Mesendoderm (in vitro differentiated cells): ENCODE data around the gene GIMAP8.
A peak's percentile ranks its signal among the peaks of the same experiment; 100 is the strongest.

Experiments used
- DNase-seq: peaks from one replicate; pipeline ENCODE4 v3.0.0; 2013
- H2AK5ac ChIP-seq: 2 replicates; pipeline ENCODE4 v1.6.1; 2013; ENCODE audit warnings: low read length, inconsistent platforms
- H2BK120ac ChIP-seq: 2 replicates; pipeline ENCODE4 v1.6.1; 2013; ENCODE audit warnings: low read depth, mild to moderate bottlenecking, low read length, moderate library complexity, mixed read lengths
- H2BK15ac ChIP-seq: replicated peaks from 2 replicates; pipeline ENCODE4 v1.6.1; 2013; ENCODE audit warnings: low read depth, mild to moderate bottlenecking, moderate library complexity
- H2BK5ac ChIP-seq: 2 replicates; pipeline ENCODE4 v1.6.1; 2013; ENCODE audit warnings: low read length, inconsistent platforms
- H3K18ac ChIP-seq: 2 replicates; pipeline ENCODE4 v1.6.1; 2013; ENCODE audit warnings: mild to moderate bottlenecking, low read length, mixed read lengths
- H3K23ac ChIP-seq: one replicate; pipeline ENCODE4 v1.6.1; 2013; ENCODE audit warnings: low read length
- H3K27ac ChIP-seq: 2 replicates; pipeline ENCODE4 v1.5.1; 2013; ENCODE audit warnings: low read depth, mild to moderate bottlenecking, inconsistent platforms, low read length, moderate library complexity
- H3K27me3 ChIP-seq: 2 replicates; pipeline ENCODE4 v1.6.1; 2013; ENCODE audit warnings: low read length, control low read depth, mild to moderate bottlenecking, inconsistent platforms; ENCODE audit not compliant: insufficient read depth, poor library complexity
- H3K36me3 ChIP-seq: 2 replicates; pipeline ENCODE4 v1.6.1; 2013; ENCODE audit warnings: low read length, inconsistent platforms; ENCODE audit not compliant: control insufficient read depth, insufficient read depth
- H3K4ac ChIP-seq: one replicate; pipeline ENCODE4 v1.6.1; 2013; ENCODE audit warnings: low read depth, mild to moderate bottlenecking, low read length, moderate library complexity
- H3K4me1 ChIP-seq: 2 replicates; pipeline ENCODE4 v1.6.1; 2013; ENCODE audit warnings: low read depth, low read length, inconsistent platforms; ENCODE audit not compliant: control insufficient read depth
- H3K4me2 ChIP-seq: 2 replicates; pipeline ENCODE4 v1.6.1; 2013; ENCODE audit warnings: low read length
- H3K4me3 ChIP-seq: 2 replicates; pipeline ENCODE4 v1.5.1; 2013; ENCODE audit warnings: mild to moderate bottlenecking, low read length
- H3K56ac ChIP-seq: one replicate; pipeline ENCODE4 v1.6.1; 2013; ENCODE audit warnings: low read length
- H3K79me1 ChIP-seq: 2 replicates; pipeline ENCODE4 v1.6.1; 2013; ENCODE audit warnings: low read length, inconsistent platforms
- H3K79me2 ChIP-seq: 2 replicates; pipeline ENCODE4 v1.6.1; 2013; ENCODE audit warnings: mild to moderate bottlenecking, low read length; ENCODE audit not compliant: control insufficient read depth, insufficient read depth
- H3K9ac ChIP-seq: 2 replicates; pipeline ENCODE4 v1.6.1; 2013; ENCODE audit warnings: low read length, inconsistent platforms
- H4K5ac ChIP-seq: one replicate; pipeline ENCODE4 v1.6.1; 2013; ENCODE audit warnings: low read length
- H4K8ac ChIP-seq: one replicate; pipeline ENCODE4 v1.6.1; 2013; ENCODE audit warnings: low read depth, mild to moderate bottlenecking, control low read depth, low read length, moderate library complexity
- WGBS: extraction: QIAGEN DNeasy Blood & Tissue Kit; methylation state at CpG from one replicate; pipeline ENCODE4 v1.1.7; 2013; ENCODE audit warnings: low lambda C conversion rate, missing lambda C conversion rate; ENCODE audit not compliant: insufficient coverage; ENCODE audit errors: extremely low coverage; 5-methylcytosine and 5-hydroxymethylcytosine counted together

Gene GIMAP8

GRCh38 chr7:150403376-150404171 lies 46.9 kb upstream of the GIMAP8 start:
- H3K9ac ChIP-seq, result peak overlapping the region; percentile 14
- no peaks in the 10 kb centered on the region for H3K79me2 ChIP-seq
- H3K27ac ChIP-seq, result no peak overlapping the region
- H3K4me3 ChIP-seq, result no peak overlapping the region
- peak overlapping the region; percentile 12 for H3K56ac ChIP-seq
- no peak overlapping the region for H3K4ac ChIP-seq
- H3K79me1 ChIP-seq, result no peaks in the 10 kb centered on the region
- no peak overlapping the region for H2BK120ac ChIP-seq
- WGBS, result no CpG with 5 or more reads among the region's 13 CpGs
- no peak overlapping the region for H2AK5ac ChIP-seq
- no peak for DNase-seq
- H3K27me3 ChIP-seq, result no peaks in the 10 kb centered on the region
- H3K4me1 ChIP-seq, result peaks cover 23% of the 10 kb centered on the region
- no peak overlapping the region for H4K8ac ChIP-seq
- no peak overlapping the region for H2BK5ac ChIP-seq
- H2BK15ac ChIP-seq, result no peak overlapping the region
- H3K4me2 ChIP-seq, result no peak overlapping the region
- H3K18ac ChIP-seq, result no peak overlapping the region
- H4K5ac ChIP-seq, result no peak overlapping the region
- no peaks in the 10 kb centered on the region for H3K36me3 ChIP-seq
- H3K23ac ChIP-seq, result no peak overlapping the region

GRCh38 chr7:150404172-150404804 lies 46.1 kb upstream of the GIMAP8 start:
- H3K4me1 ChIP-seq, result peaks cover 22% of the 10 kb centered on the region
- H2BK5ac ChIP-seq, result peak overlapping the region; percentile 6
- no peaks in the 10 kb centered on the region for H3K36me3 ChIP-seq
- H3K23ac ChIP-seq, result peak overlapping the region; percentile 75
- no CpG with 5 or more reads among the region's 16 CpGs for WGBS
- H3K27ac ChIP-seq, result peak overlapping the region; percentile 74
- peak overlapping the region; percentile 12 for H2AK5ac ChIP-seq
- no peak overlapping the region for H3K4ac ChIP-seq
- H2BK15ac ChIP-seq, result no peak overlapping the region
- peak overlapping the region; percentile 87 for H3K9ac ChIP-seq
- no peaks in the 10 kb centered on the region for H3K79me1 ChIP-seq
- H4K5ac ChIP-seq, result no peak overlapping the region
- peak overlapping the region; percentile 20 for H3K4me2 ChIP-seq
- H3K79me2 ChIP-seq, result no peaks in the 10 kb centered on the region
- peak overlapping the region; percentile 75 for H3K18ac ChIP-seq
- no peak for DNase-seq
- H3K56ac ChIP-seq, result peak overlapping the region; percentile 90
- no peak overlapping the region for H2BK120ac ChIP-seq
- H4K8ac ChIP-seq, result no peak overlapping the region
- H3K27me3 ChIP-seq, result no peaks in the 10 kb centered on the region
- H3K4me3 ChIP-seq, result no peak overlapping the region

DNA sequence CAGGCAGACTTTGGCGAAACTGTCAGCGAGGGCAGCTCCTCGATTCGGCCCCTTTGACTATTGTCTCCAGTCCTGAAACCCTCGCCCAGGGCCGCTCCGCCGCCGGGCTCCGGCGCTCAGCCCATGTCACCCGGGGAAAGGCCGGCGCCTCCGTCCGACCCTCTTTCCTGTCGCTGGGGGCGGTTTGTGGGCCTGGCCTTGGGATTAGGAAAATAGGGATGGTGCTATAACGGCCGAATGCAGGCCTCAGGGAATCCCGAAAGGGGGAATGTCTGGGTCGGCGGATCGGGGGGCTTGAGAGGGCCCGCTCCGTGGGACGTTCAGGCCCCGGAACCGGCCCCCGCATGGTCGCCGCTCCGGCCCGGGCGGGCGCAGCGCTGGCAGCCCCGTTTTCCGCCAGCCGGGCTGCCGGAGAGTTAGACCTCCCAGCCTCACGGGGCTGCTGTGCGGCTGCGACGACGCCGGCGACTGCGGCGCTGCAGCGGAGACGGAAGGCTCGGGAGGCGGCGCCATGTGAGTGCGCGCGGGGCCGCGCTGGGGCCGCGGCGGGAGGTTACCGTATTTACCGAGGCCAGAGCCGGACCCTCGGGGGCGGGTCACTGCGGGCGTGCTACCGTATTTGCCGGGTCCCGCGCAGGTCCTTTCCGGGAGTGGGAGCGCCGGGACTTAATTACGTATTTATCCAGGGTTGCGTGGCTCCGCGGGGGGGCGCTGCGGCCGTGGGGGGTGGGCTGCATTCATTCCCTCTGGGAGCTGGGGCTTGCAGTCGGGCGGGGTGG lies 45.4 kb upstream of the GIMAP8 start:
- no CpG with 5 or more reads among the region's 86 CpGs for WGBS
- no peak overlapping the region for H2BK5ac ChIP-seq
- H3K27ac ChIP-seq, result peak overlapping the region; percentile 74
- H3K79me2 ChIP-seq, result no peaks in the 10 kb centered on the region
- H3K27me3 ChIP-seq, result no peaks in the 10 kb centered on the region
- peak; percentile 91 for DNase-seq
- no peak overlapping the region for H2BK15ac ChIP-seq
- H4K8ac ChIP-seq, result no peak overlapping the region
- H3K4me3 ChIP-seq, result peak overlapping the region; percentile 64
- H2AK5ac ChIP-seq, result no peak overlapping the region
- H2BK120ac ChIP-seq, result no peak overlapping the region
- peak overlapping the region; percentile 90 for H3K56ac ChIP-seq
- H3K36me3 ChIP-seq, result no peaks in the 10 kb centered on the region
- peak overlapping the region; percentile 87 for H3K9ac ChIP-seq
- H3K4ac ChIP-seq, result peak overlapping the region; percentile 89
- H3K18ac ChIP-seq, result peak overlapping the region; percentile 75
- H3K4me2 ChIP-seq, result peak overlapping the region; percentile 71
- no peak overlapping the region for H4K5ac ChIP-seq
- H3K4me1 ChIP-seq, result peaks cover 18% of the 10 kb centered on the region
- H3K79me1 ChIP-seq, result no peaks in the 10 kb centered on the region
- no peak overlapping the region for H3K23ac ChIP-seq

DNA sequence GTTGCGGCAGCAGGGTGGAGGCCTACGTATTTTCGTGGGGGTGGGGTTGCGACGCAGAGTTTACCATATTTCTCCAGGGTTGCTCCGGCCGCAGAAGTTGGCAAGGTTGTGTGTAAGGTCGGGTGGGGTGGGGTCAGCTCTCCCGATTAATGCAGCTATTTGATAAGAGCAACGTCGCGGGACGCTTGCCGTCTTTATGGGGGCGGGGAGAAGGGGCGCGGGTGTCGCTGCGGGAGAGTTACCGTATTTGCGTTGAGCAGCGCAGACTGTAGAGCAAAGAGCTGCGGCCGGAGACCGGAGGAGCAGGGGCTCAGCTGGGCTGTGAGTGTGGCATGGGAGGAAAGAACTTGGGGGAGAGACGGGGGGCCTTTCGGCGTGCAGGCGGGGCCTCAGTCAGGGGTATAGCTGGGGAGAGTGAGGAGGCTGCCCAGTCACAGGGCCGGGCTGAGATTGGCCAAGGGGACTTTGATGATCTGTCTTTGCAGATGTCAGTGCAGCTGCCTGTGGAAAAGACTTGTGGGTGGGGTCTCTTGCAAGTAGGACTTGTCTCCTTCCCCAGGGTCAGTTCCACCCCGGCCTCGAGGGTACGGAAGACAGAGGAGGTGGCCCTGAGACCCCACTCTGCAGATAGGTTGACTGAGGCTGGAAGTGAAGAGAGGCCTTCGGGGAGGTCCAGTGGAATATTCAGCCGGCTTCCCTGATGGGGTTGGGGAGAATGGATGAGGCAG lies 44.7 kb upstream of the GIMAP8 start:
- H4K5ac ChIP-seq, result no peak overlapping the region
- H3K4ac ChIP-seq, result no peak overlapping the region
- H3K4me2 ChIP-seq, result peak overlapping the region; percentile 71
- peak overlapping the region; percentile 45 for H3K18ac ChIP-seq
- peak overlapping the region; percentile 64 for H3K4me3 ChIP-seq
- no peak overlapping the region for H2BK5ac ChIP-seq
- H2BK15ac ChIP-seq, result no peak overlapping the region
- no peaks in the 10 kb centered on the region for H3K79me2 ChIP-seq
- H3K4me1 ChIP-seq, result peaks cover 13% of the 10 kb centered on the region
- H3K9ac ChIP-seq, result peak overlapping the region; percentile 70
- H3K36me3 ChIP-seq, result no peaks in the 10 kb centered on the region
- no peak overlapping the region for H2AK5ac ChIP-seq
- WGBS, result no CpG with 5 or more reads among the region's 35 CpGs
- H3K79me1 ChIP-seq, result no peaks in the 10 kb centered on the region
- no peak overlapping the region for H4K8ac ChIP-seq
- DNase-seq, result no peak
- H3K27ac ChIP-seq, result no peak overlapping the region
- peak overlapping the region; percentile 86 for H3K56ac ChIP-seq
- H3K23ac ChIP-seq, result no peak overlapping the region
- H2BK120ac ChIP-seq, result no peak overlapping the region
- no peaks in the 10 kb centered on the region for H3K27me3 ChIP-seq

DNA sequence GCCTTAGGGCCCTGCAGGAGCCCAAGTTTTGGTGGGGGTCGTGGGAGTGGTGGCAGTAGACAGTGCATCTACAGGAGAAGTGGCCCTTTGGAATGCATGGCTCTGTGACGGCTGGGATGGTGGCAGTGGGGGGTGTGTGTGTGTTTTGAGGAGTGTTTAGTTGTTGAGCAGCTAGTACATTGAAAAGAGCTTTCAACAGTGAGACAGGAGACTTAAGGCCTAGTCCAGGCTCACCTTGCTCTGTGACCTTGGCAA lies 44.2 kb upstream of the GIMAP8 start:
- Histone ChIP-seq H3K27me3 (no peaks in the 10 kb centered on the region), H3K56ac (no peak overlapping the region), H4K8ac (no peak overlapping the region), H2AK5ac (no peak overlapping the region), H2BK5ac (no peak overlapping the region), H3K4me2 (no peak overlapping the region), H4K5ac (no peak overlapping the region), H3K36me3 (no peaks in the 10 kb centered on the region), H3K4me1 (peaks cover 13% of the 10 kb centered on the region), H3K18ac (no peak overlapping the region), H3K79me2 (no peaks in the 10 kb centered on the region), H2BK120ac (no peak overlapping the region), H3K79me1 (no peaks in the 10 kb centered on the region), H2BK15ac (no peak overlapping the region), H3K23ac (no peak overlapping the region), H3K9ac (no peak overlapping the region), H3K27ac (no peak overlapping the region), H3K4ac (no peak overlapping the region), H3K4me3 (no peak overlapping the region)
- DNase-seq, result no peak
- no CpG with 5 or more reads among the region's 2 CpGs for WGBS
